Activated T-cell treated with anti-CD3 and anti-CD28 coated beads, Interleukin-2, amount 50 U/mL, for 72 hours (primary cell): Measurements from ENCODE around the gene RHOT2. TPM values are rescaled to one million over a fixed set of nuclear protein-coding genes. Genes with fewer than 3 reads are reported as not detected.

ENCODE experiments used
- ATAC-seq, 2 donors: fragments of 150-1000 bp; cut with Tn5 transposase; replicated peaks in 1 of 2; 2 replicates each; pipeline ENCODE4 v1.10.0; 2021; ENCODE audit warnings: moderate library complexity in 2 of 2, mild to moderate bottlenecking in 1 of 2
- DNase-seq, 2 donors: peaks; one replicate each; pipeline ENCODE4 v3.0.0; 2021 to 2022; ENCODE audit warnings: mixed read lengths in 1 of 2
- H3K27ac Mint-ChIP-seq: one replicate; pipeline ENCODE4 v1.8.0; 2022; ENCODE audit warnings: mild to moderate bottlenecking, moderate library complexity, mixed read lengths
- H3K27me3 Mint-ChIP-seq: one replicate; pipeline ENCODE4 v1.8.0; 2022; ENCODE audit warnings: low read depth, mixed read lengths
- H3K36me3 Mint-ChIP-seq, 2 donors: one replicate each; pipeline ENCODE4 v1.8.0; 2022; ENCODE audit warnings: mixed read lengths in 2 of 2, mild to moderate bottlenecking in 1 of 2; ENCODE audit not compliant: insufficient read depth in 2 of 2
- H3K4me1 Mint-ChIP-seq: one replicate; pipeline ENCODE4 v1.8.0; 2022; ENCODE audit warnings: low read depth, mixed read lengths
- H3K4me3 Mint-ChIP-seq, 2 donors: one replicate each; pipeline ENCODE4 v1.8.0; 2022; ENCODE audit warnings: mild to moderate bottlenecking in 2 of 2, mixed read lengths in 2 of 2, moderate library complexity in 2 of 2
- H3K9me3 Mint-ChIP-seq, 2 donors: one replicate each; pipeline ENCODE4 v1.8.0; 2022; ENCODE audit warnings: mixed read lengths in 2 of 2
- total RNA-seq, 2 donors: library from RNA; stranded (reverse); gene quantifications; one replicate each; pipeline ENCODE4 v1.2.3, GENCODE V29; 2022

RHOT2 gene
- total RNA-seq, 2 donors from 2014 or later, result 110 to 115 TPM

GRCh38 chr16:680625-680945 is 12.7 kb downstream of the RHOT2 start:
- Mint-ChIP-seq H3K4me1 (peaks cover 40% of the 10 kb centered on the region), H3K27me3 (no peaks in the 10 kb centered on the region), H3K36me3 (peaks cover 0 to 5% of the 10 kb centered on the region in 2 donors), H3K4me3 (peak overlapping the region; percentile 87 to 94), H3K27ac (no peak overlapping the region), H3K9me3 (no peaks in the 10 kb centered on the region)
- peak in 1 of 2 donors; percentile 1 for ATAC-seq
- no peak for DNase-seq

- H3K4me3 Mint-ChIP-seq, result peak overlapping the region; percentile 84 to 87
- H3K36me3 Mint-ChIP-seq, result peaks cover 0 to 5% of the 10 kb centered on the region in 2 donors
- H3K27me3 Mint-ChIP-seq, result no peaks in the 10 kb centered on the region
- H3K4me1 Mint-ChIP-seq, result peaks cover 43% of the 10 kb centered on the region
- no peak overlapping the region for H3K27ac Mint-ChIP-seq
- ATAC-seq (no peak), DNase-seq (peak in 1 of 2 donors; percentile 38)
- no peaks in the 10 kb centered on the region for H3K9me3 Mint-ChIP-seq
Measured at GRCh38 chr16:680967-681745, 13.2 kb downstream of the RHOT2 start.

- H3K36me3 Mint-ChIP-seq, result peaks cover 0 to 5% of the 10 kb centered on the region in 2 donors
- peak overlapping the region; percentile 84 to 87 for H3K4me3 Mint-ChIP-seq
- H3K27me3 Mint-ChIP-seq, result no peaks in the 10 kb centered on the region
- H3K27ac Mint-ChIP-seq, result no peak overlapping the region
- ATAC-seq (no peak), DNase-seq (no peak)
- no peaks in the 10 kb centered on the region for H3K9me3 Mint-ChIP-seq
- peaks cover 47% of the 10 kb centered on the region for H3K4me1 Mint-ChIP-seq
Measured at GRCh38 chr16:681746-682427, 14.0 kb downstream of the RHOT2 start.

GRCh38 chr16:682493-683395 is 14.8 kb downstream of the RHOT2 start:
- H3K27me3 Mint-ChIP-seq, result no peaks in the 10 kb centered on the region
- H3K4me3 Mint-ChIP-seq, result peak overlapping the region; percentile 84 to 87
- H3K27ac Mint-ChIP-seq, result no peak overlapping the region
- peaks cover 0 to 5% of the 10 kb centered on the region in 2 donors for H3K36me3 Mint-ChIP-seq
- DNase-seq (no peak), ATAC-seq (no peak)
- no peaks in the 10 kb centered on the region for H3K9me3 Mint-ChIP-seq
- H3K4me1 Mint-ChIP-seq, result peaks cover 47% of the 10 kb centered on the region

- no peak overlapping the region for H3K27ac Mint-ChIP-seq
- peak overlapping the region; percentile 84 to 87 for H3K4me3 Mint-ChIP-seq
- H3K27me3 Mint-ChIP-seq, result no peaks in the 10 kb centered on the region
- H3K36me3 Mint-ChIP-seq, result peaks cover 0 to 5% of the 10 kb centered on the region in 2 donors
- ATAC-seq (no peak), DNase-seq (no peak)
- no peaks in the 10 kb centered on the region for H3K9me3 Mint-ChIP-seq
- H3K4me1 Mint-ChIP-seq, result peaks cover 52% of the 10 kb centered on the region
Measured at GRCh38 chr16:683396-684070, 15.6 kb downstream of the RHOT2 start.

GRCh38 chr16:684071-684794 is 16.3 kb downstream of the RHOT2 start, which contains the start of gene JMJD8:
TSS of gene JMJD8 (minus strand) at chr16:684334. CDS start at chr16:684319, 15 bp downstream.
- peaks cover 54% of the 10 kb centered on the region for H3K4me1 Mint-ChIP-seq
- peak within 1 kb of the TSS; percentile 54 for H3K27ac Mint-ChIP-seq
- peak; percentile 98 for DNase-seq
- no peaks in the 10 kb centered on the region for H3K27me3 Mint-ChIP-seq
- peak within 1 kb of the TSS; percentile 84 to 88 for H3K4me3 Mint-ChIP-seq
- peaks cover 0 to 5% of the 10 kb centered on the region in 2 donors for H3K36me3 Mint-ChIP-seq
- ATAC-seq, result peak; percentile 79 to 80
- no peaks in the 10 kb centered on the region for H3K9me3 Mint-ChIP-seq

GRCh38 chr16:684961-685696 is 17.2 kb downstream of the RHOT2 start:
- no peak overlapping the region for H3K4me3 Mint-ChIP-seq
- peaks cover 56% of the 10 kb centered on the region for H3K4me1 Mint-ChIP-seq
- no peaks in the 10 kb centered on the region for H3K9me3 Mint-ChIP-seq
- ATAC-seq (no peak), DNase-seq (no peak)
- no peak overlapping the region for H3K27ac Mint-ChIP-seq
- no peaks in the 10 kb centered on the region for H3K27me3 Mint-ChIP-seq
- peaks cover 0 to 5% of the 10 kb centered on the region in 2 donors for H3K36me3 Mint-ChIP-seq

GRCh38 chr16:685967-686366 is 18.0 kb downstream of the RHOT2 start:
- H3K27ac Mint-ChIP-seq, result no peak overlapping the region
- H3K4me3 Mint-ChIP-seq, result peak overlapping the region in 1 of 2 donors; percentile 39
- peaks cover 1 to 7% of the 10 kb centered on the region in 2 donors for H3K36me3 Mint-ChIP-seq
- DNase-seq, result peak in 1 of 2 donors; percentile 35
- ATAC-seq, result no peak
- H3K9me3 Mint-ChIP-seq, result no peaks in the 10 kb centered on the region
- peaks cover 54% of the 10 kb centered on the region for H3K4me1 Mint-ChIP-seq
- no peaks in the 10 kb centered on the region for H3K27me3 Mint-ChIP-seq

GRCh38 chr16:686459-687260 is 18.7 kb downstream of the RHOT2 start:
- H3K27me3 Mint-ChIP-seq, result no peaks in the 10 kb centered on the region
- H3K4me1 Mint-ChIP-seq, result peaks cover 47% of the 10 kb centered on the region
- ATAC-seq (no peak), DNase-seq (no peak)
- no peak overlapping the region for H3K4me3 Mint-ChIP-seq
- no peak overlapping the region for H3K27ac Mint-ChIP-seq
- peaks cover 1 to 5% of the 10 kb centered on the region in 2 donors for H3K36me3 Mint-ChIP-seq
- no peaks in the 10 kb centered on the region for H3K9me3 Mint-ChIP-seq

GRCh38 chr16:687499-687898 is 19.6 kb downstream of the RHOT2 start:
- peaks cover 1 to 3% of the 10 kb centered on the region in 2 donors for H3K36me3 Mint-ChIP-seq
- peaks cover 39% of the 10 kb centered on the region for H3K4me1 Mint-ChIP-seq
- H3K9me3 Mint-ChIP-seq, result no peaks in the 10 kb centered on the region
- no peak overlapping the region for H3K4me3 Mint-ChIP-seq
- no peaks in the 10 kb centered on the region for H3K27me3 Mint-ChIP-seq
- ATAC-seq, result no peak
- DNase-seq, result no peak
- no peak overlapping the region for H3K27ac Mint-ChIP-seq
